Measurements from ENCODE around the gene AATF.

DNA sequence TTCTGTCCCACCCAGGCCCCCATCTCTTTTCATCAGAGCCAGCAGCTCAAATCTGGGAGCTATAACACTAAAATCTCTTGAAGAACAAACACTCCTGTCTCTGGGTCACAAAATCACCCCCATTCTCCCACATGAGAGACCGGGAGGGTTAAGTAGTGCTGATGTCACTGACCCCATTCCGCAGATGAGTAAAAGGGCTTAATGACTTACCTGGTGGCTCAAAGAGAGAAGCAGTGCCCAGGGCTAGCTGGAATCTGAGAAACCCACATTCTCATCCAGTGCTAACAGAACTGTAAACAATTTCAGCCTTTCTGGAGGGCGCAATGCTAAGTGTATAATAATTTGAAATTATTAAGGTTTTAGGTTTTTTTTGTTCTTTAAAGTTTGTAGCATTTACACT is 37.8 kb upstream of the AATF start:
- TF ChIP-seq CTCF (IDR thresholded peaks at IDR 0.05), result no peak
- TF ChIP-seq EZH2 (IDR thresholded peaks at IDR 0.05; ENCODE audit: borderline replicate concordance, insufficient read depth, low read depth, low read length, poor library complexity, severe bottlenecking), result no peak

Data from B cell (primary cell).